Dedifferentiated amniotic fluid mesenchymal stem cell (primary cell): ENCODE measurements around the gene ZSCAN21.
A peak's percentile ranks its signal among the peaks of the same experiment; 100 is the strongest.

ENCODE experiments used
- DNase-seq: peaks from one replicate; pipeline ENCODE4 v3.0.0-alpha.2; 2016; ENCODE audit errors: extremely low spot score

ZSCAN21 gene

DNA sequence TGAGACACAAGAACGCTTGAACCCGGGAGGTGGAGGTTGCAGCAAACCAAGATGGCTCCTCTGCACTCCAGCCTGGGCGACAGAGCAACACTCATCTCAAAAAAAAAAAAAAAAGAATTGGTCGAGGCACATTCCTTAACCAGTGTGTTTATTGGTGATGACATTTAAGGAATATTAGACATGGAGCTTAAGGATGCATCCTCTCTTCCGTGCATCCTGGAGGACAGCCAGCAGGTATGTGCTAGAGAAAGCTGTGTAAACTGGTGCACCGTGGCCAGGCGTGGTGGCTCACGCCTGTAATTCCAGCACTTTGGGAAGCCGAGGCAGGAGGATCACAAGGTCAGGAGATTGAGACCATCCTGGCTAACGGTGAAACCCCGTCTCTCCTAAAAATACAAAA lies 22.4 kb upstream of the ZSCAN21 start:
- no peak for DNase-seq

DNA sequence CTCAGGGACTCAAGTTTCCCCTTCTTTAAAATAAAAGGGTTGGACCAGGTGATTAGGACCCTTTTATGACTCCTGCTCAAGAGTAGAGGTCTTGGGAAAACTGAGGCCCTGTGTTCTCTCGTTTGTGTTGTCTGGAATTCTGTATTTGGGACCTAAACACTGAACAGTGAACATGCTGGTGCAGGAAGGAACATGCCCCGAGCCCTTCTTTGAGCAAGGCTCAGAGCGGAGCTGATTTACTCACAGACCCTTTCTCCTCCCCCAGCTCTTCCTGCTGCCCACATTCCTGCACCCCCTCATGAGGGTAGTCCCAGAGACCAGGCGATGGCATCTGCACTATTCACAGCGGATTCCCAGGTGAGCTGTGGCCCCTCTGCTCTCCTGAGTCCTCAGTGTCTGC lies 20.0 kb upstream of the ZSCAN21 start:
- DNase-seq, result no peak

DNA sequence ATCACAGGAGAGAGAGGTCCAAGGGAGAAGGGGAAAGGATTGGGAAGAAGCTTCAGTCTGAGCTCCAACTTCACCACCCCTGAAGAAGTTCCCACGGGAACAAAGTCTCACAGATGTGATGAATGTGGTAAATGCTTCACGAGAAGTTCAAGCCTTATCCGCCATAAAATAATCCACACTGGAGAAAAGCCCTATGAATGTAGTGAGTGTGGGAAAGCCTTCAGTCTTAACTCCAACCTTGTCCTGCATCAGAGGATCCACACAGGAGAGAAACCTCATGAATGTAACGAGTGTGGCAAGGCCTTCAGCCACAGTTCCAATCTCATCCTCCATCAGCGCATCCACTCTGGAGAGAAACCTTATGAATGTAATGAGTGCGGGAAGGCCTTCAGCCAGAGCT lies 16.0 kb upstream of the ZSCAN21 start:
- DNase-seq, result no peak

DNA sequence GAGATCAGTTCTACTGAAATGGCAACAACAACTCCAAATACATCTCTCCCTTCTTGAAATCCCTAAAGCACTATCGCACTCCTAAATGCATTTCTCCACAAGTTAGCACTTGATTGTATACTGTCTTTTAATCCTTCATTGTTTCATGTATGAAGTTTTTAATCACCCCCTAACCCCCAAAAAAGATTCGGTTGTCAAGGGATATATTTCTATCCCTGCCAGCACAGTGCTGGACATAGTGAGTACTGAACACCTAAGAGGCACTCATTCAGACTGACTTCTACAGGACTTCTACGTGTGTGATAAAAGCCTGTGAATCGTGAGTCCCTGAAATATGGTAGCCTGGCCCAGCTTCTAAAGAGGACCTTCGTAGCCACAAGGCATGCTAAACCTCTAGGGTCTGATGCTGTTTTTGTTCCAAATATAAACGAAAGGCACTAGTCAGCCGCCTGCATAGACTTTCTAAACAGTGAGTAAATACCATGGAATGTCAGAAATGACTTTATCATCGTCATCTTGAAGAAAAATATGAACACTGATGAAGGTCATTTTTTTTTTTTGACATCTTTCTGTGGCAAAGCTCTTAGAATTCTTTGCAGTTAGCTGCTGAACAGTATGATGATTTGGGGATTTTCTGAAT lies 14.6 kb upstream of the ZSCAN21 start:
- peak; percentile 93 for DNase-seq

DNA sequence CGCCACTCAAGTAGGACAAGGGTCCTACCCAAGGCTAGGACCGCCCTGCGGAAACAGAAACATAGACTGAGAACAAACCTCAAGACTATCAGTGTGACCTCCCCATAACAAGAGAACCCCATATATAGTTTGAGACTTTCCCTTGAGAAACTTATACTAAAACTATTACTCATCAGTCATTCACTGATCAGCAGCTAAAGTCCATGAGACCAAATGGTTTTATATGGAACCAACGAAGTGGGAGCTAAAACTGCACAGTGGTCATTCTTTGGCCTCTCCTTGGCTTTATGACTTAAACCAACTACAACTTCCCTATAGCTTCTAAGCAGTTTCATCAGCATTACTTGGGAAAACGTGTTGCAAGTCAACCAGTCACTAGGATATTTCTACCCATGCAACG lies 13.7 kb upstream of the ZSCAN21 start:
- no peak for DNase-seq

DNA sequence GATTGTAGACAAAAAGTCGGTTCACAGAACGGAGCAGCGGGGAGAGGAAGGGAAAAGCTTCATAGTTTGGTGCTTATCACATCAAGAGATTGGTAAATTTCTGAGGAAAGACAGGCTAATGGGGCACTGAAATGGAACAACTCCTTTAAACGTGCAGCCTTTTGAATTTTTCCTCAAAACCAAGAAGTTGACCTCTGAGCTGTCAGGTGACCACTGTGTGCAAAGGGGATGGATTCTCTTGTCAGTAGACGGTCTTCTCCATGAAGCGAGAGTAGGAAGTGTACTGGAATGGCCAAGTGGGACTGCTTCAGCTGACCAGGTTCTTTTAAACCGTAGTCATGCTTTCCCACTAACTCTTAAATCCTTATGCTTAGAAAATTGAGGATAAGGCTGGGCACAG lies 11.2 kb upstream of the ZSCAN21 start:
- no peak for DNase-seq

DNA sequence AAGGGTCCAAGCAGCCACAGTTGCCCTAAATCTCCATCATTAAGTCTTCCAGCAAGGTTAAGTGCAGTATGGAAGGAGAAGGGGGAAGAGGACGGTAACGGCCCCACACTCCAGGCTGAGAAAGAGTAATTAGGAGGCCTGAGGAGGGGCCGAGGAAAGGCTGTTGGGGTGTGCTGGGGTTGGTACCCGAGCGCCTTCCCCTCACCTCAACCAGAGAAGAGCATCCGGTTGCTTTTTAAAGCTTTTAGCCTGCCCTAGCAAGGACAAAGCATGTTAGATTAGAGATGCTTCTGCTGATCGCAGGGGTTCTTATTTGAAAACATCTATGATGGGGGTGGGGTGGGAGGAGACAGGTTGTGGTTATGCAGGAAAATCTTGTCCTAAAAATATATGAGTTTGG lies 9.0 kb upstream of the ZSCAN21 start:
- DNase-seq, result no peak

DNA sequence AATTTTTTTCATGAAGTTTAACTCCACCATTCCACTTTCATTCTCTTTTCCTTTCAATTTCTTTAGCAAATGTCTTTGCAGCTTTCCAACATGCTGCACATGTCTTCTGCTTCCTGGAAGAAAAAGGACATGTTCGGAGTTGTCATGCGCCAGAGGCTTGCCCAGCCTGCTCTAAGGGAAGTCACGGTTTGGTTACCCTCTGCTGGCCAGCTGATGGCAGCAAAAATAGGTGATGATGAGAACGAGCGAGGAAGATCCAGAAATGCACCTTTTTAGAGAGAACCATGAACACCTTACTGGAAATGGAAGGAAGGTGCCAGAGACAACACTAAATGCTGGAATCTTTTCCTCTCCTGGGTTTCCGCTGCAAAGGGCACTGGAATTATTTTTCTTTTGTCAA lies 4.9 kb upstream of the ZSCAN21 start:
- DNase-seq, result no peak

DNA sequence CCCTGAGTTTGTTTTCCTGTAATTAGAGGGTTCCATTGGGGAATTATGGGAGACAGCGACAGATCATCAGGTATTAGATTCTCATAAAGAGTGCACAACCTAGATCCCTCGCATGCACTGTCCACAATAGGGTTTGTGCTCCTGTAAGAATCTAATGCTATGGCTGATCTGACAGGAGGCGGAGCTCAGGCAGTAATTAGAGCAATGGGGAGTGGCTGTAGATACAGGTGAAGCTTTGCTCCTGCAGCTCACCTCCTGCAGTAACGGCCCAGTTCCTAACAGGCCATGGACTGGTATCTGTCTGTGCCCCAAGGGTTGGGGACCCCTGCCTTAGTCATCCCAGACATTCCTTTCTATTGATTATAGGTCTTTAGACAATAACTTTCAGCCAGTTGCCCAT lies 894 bp upstream of the ZSCAN21 start:
- no peak for DNase-seq

DNA sequence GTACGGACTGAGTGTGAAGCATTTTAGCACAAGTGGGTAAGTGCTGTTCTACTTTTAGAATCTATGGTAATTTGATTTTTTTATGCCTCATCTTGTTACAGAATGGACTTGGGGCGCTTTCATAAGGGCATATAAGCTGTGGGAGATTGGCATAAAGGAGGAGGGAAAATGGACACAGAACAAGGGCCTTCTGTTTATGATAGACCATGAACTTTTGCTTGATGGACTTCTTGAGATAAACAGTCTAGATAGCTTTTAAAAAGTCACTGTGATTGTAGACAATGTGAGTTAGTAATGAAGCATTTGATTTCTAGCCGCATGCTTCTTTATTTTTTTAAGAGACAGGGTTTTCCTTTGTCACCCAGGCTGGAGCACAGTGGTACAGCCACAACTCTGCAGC lies 2.0 kb downstream of the ZSCAN21 start:
- no peak for DNase-seq

DNA sequence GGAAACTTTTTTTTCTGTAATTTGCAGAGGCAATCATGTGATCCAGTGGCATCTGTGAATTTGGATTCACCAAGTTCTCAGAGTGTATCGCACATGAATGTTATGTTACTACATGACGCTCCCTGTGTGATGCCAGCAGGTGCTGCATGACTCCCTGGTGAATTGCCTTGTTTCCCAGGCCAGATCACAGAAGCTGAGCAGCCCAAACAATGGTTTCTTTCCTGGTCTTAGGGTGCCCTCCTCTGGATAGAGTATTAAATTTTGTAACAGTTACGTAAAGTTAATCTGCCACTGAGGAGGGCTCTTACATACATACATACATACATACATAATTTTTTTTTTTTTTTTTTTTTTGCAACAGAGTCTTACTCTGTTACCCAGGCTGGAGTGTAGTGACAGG lies 3.6 kb downstream of the ZSCAN21 start:
- peak; percentile 63 for DNase-seq

DNA sequence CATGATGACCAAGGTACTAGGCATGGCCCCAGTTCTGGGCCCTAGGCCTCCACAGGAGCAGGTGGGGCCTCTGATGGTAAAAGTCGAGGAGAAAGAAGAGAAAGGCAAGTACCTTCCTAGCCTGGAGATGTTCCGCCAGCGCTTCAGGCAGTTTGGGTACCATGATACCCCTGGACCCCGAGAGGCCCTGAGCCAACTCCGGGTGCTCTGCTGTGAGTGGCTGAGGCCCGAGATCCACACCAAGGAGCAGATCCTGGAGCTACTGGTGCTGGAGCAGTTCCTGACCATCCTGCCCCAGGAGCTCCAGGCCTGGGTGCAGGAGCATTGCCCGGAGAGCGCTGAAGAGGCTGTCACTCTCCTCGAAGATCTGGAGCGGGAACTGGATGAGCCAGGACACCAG lies 7.4 kb downstream of the ZSCAN21 start:
- no peak for DNase-seq

DNA sequence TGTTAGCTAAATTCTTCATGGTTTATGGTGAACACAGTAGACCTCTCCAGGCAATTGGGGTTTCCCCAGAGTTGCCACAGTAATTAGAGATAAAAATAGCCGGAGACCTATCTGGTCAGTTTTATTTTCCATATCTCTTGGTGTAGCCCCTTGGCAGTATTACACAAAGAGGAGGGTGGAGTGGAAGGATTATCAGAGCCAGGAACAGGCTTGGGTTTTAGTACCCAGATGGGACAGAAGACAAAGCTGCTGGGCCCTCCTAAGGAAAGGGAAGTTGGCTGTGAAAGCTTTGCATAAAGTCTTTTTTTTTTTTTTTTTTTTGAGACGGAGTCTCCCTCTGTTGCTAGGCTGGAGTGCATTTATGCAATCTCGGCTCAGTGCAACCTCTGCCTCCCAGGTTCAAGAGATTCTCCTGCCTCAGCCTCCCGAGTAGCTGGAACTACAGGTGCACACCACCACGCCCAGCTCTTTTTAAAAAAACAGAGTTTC lies 9.7 kb downstream of the ZSCAN21 start:
- DNase-seq, result no peak

DNA sequence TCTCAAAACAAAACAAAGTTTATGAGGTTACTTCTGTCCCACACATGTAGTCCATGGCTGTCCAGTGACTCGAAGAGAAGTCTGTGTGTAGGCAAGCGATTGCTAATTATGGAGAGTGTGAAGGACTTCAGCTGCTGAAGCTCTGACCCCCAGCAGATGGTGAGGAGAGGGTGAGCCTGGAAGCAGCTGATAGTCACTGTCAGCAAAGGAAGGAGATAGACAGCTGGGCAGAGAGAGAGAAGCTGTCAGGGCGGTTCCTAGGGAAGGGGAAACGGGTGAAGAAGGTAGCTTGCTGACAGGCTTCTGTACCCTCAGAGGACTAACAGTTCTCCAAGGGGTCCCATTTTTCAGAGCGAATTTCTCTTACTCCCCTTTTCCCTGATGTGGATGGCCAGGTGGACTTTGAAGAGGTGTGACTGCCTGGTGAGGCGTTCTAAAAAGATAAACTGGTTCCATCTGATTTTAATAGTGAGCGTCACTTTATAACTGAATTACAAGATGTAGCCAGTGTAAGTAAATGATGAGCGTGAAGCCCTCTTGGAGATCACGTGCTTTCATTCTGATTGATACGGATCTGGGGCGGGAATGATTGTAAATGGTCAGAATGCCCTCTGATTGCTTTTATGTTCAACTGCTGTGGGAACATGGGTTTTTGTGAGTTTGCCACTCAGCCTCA lies 12.1 kb downstream of the ZSCAN21 start:
- no peak for DNase-seq

DNA sequence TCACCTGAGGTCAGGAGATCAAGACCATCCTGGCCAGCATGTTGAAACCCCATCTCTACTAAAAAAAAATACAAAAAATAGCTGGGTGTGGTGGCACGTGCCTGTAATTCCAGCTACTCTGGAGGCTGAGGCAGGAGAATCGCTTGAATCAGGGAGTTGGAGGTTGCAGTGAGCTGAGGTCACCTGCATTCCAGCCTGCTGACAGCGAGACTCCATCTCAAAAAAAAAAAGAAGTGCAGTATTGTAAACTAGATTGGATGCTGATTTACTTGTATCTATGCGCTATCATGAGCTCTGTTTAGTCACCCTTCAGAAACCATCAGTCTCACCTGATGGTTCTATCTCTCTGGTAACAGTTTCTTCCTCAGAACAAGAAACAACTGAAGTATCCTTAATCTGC lies 13.8 kb downstream of the ZSCAN21 start:
- DNase-seq, result no peak

DNA sequence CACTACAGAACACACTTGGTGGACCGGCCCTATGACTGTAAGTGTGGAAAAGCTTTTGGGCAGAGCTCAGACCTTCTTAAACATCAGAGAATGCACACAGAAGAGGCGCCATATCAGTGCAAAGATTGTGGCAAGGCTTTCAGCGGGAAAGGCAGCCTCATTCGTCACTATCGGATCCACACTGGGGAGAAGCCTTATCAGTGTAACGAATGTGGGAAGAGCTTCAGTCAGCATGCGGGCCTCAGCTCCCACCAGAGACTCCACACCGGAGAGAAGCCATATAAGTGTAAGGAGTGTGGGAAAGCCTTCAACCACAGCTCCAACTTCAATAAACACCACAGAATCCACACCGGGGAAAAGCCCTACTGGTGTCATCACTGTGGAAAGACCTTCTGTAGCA lies 14.6 kb downstream of the ZSCAN21 start:
- DNase-seq, result no peak

DNA sequence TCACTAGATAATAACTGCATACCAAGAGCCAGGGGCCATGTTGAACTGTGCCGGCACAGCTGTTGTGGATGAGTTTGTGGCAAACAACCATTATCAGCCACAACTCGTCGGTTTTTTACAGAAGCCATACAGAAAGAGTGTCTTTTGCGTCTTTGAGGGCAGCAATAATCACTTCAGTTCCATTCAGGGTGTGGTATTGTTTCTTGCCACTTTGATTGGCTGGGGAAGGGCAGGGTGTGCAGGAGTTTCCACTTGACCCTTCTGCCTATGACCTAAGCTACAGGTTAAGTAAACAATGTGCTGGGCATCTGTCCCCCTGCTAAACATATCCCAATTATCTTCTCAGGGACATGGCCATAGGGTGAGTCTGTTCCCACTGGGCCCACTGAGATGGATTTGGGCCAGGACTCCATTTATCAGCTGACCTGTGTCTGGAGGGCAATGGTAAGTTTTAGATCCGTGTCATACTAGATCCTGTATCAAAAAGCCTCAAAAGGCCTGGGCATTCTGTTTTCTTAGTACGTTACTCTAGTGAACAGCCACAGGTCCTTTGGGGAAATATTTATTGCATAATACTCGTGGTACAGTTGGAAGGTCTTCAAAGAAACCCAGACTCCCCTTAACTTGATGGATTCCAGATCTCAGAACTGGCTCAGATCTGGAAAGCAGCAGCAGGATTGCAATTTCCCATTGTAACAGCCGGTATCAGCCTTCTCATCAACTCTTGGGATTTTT lies 16.0 kb downstream of the ZSCAN21 start:
- peak; percentile 56 for DNase-seq

DNA sequence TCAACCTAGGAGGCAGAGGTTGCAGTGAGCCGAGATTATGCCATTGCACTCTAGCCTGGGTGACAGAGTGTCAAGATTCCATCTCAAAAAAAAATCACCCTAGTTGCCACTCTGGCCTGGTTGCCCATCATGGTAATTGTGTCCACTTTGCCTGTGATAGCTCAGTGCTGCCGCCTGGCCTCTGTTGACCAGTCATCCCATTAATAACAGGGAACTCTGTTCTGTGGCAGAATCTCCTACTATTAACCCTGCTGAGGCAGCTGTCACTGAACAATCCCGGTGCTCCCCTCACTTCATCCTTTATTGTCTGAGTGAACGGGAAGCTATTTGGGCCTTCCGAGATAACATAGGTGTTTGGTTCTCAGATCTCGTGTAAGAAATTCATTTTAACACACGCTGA lies 17.4 kb downstream of the ZSCAN21 start:
- no peak for DNase-seq

DNA sequence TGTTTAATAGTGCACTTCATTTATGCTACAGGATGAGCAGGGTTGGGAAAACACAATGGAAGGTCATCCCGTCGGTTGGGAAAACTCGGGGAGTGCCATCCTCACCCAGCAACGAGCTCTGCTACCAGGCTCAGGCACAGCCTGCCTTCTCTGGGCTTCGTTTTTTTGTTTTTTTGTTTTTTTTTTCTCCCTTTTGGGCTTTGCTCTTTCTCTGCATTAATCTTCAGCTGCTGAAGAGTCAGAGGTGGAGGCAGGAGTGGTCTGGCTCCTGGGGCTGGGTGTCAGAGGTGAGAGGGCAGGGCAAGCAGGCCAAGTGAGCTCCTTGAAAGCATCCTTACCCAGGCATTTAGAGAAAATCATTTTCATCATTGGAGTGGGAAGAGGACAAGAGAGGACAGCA lies 20.4 kb downstream of the ZSCAN21 start:
- DNase-seq, result no peak

DNA sequence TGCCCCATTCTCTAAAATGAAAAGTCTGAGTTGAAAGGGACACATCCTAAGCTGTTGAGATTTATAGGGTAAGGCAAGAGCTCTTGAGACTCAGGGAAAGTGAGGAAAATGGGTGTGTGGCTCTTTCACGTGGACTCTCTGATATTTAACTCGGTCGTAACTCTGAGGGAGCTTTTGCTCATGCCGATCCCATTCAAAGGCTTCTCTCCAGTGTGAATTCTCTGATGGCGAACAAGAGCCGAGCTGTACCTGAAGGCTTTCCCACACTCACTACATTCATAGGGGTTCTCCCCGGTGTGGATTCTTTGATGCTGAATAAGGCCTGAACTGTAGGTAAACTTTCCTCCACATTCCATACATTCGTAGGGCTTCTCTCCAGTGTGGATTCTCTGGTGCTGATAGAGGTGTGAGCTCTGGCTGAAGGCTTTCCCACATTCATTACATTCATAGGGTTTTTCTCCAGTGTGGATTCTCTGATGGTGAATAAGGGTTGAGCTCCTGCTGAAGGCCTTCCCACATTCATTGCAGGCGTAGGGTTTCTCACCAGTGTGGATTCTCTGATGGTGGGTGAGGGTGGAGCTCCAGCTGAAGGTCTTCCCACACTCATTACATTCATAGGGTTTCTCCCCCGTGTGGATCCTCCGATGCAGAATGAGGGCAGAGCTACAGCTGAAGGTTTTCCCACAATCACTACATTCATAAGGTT lies 21.6 kb downstream of the ZSCAN21 start:
- no peak for DNase-seq

DNA sequence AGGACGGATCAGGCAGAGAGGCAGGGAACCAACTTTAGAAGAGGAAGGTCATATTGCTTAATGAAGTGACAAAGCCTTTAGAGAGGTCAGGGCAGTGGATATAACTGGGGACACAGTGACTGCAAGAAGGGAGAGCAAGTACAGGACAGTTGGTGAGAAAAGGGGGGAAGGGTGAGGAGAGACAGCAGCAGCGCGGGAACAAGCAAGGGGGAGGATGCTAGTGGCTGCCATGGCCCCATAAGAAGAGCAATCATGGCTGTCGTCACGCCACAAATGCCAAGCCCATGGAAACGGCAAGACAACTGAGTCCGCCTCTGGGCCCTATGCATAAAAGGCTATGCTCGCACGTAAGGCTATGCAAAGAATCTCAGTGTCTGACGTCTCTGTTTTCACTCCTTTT lies 22.9 kb downstream of the ZSCAN21 start:
- no peak for DNase-seq

DNA sequence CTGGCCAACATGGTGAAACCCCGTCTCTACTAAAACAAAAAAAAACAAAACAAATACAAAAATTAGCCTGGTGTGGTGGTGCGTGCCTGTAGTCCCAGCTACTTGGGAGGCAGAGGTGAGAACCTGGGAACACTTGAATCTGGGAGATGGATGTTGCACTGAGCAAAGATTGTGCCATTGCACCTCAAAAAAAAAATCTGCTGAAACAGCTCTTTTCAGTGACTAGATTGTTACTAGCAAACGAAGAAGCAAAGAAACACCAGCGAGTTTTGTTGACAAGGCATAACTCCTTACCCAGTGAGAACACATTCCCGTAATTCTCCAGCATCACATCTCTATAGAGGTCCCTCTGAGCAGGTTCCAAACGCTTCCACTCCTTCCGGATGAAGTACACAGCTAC lies 25.3 kb downstream of the ZSCAN21 start:
- no peak for DNase-seq

DNA sequence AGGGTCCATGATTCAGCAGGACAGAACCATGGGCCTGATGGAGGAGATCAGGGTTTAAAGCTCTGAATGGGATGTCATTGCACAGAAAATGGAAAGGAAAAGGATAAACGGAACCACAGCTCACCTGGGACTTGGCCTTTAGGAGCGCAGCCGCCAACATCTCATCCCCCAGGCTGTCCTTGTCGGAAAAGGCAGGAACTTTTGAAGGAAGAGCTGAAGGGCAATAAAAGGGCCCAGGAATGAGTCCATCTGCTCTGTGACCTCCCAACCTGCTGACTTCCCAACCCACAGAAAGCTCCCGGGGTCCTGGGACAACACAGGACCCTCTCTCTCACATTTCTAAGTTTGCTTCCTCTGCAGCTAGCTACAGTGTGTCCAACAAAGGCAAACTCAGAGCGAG lies 25.8 kb downstream of the ZSCAN21 start:
- DNase-seq, result no peak
